ENCODE measurements around the gene HTR1B. TPM values are rescaled to one million over a fixed set of nuclear protein-coding genes. Genes with fewer than 3 reads are reported as not detected.

HTR1B gene
- total RNA-seq, 1 donor from 2014 or later, result not detected

GRCh38 chr6:77458421-77458820 lies 4.9 kb downstream of the HTR1B start:
- DNase-seq (ENCODE audit: missing footprints) (no peak), ATAC-seq (no peak)
- intact Hi-C loops (cut with DNase I), result loop anchor here (5.0 to 10.0 kb wide), 5 partner anchors 114 to 1566 kb away; no protein-coding TSS in a partner anchor

GRCh38 chr6:77457720-77458349 lies 5.5 kb downstream of the HTR1B start:
- intact Hi-C loops (cut with DNase I), result loop anchor here (5.0 to 10.0 kb wide), 5 partner anchors 113 to 1566 kb away; no protein-coding TSS in a partner anchor
- DNase-seq (ENCODE audit: missing footprints) (no peak), ATAC-seq (peak; percentile 92)

GRCh38 chr6:77456531-77457248 lies 6.6 kb downstream of the HTR1B start:
- DNase-seq (ENCODE audit: missing footprints), result no peak
- intact Hi-C loops (cut with DNase I), result loop anchor here (5.0 to 10.0 kb wide), 5 partner anchors 112 to 1564 kb away; no protein-coding TSS in a partner anchor
- ATAC-seq, result peak; percentile 80

GRCh38 chr6:77455271-77455670 lies 8.0 kb downstream of the HTR1B start:
- intact Hi-C loops (cut with DNase I), result loop anchor here (5.0 to 10.0 kb wide), 5 partner anchors 110 to 1563 kb away; no protein-coding TSS in a partner anchor
- DNase-seq (ENCODE audit: missing footprints) (no peak), ATAC-seq (no peak)

GRCh38 chr6:77454386-77454785 lies 8.9 kb downstream of the HTR1B start:
- DNase-seq (ENCODE audit: missing footprints), result no peak
- no peak for ATAC-seq
- intact Hi-C loops (cut with DNase I), result loop anchor here (10.0 kb wide), 3 partner anchors 110 to 760 kb away; no protein-coding TSS in a partner anchor

GRCh38 chr6:77451466-77451865 lies 11.8 kb downstream of the HTR1B start:
- DNase-seq (ENCODE audit: missing footprints), result no peak
- intact Hi-C loops (cut with DNase I), result loop anchor here (10.0 kb wide), 3 partner anchors 107 to 757 kb away; no protein-coding TSS in a partner anchor
- no peak for ATAC-seq

- ATAC-seq, result no peak
Measured at GRCh38 chr6:77450924-77451323, 12.4 kb downstream of the HTR1B start.

GRCh38 chr6:77448546-77448945 lies 14.7 kb downstream of the HTR1B start:
- intact Hi-C loops (cut with DNase I), result no loop called here
- ATAC-seq (no peak), DNase-seq (ENCODE audit: missing footprints) (no peak)

More at GRCh38 chr6:77450924-77451323, 12.4 kb downstream of the HTR1B start:
- intact Hi-C loops (cut with DNase I), result loop anchor here (10.0 kb wide), 3 partner anchors 106 to 756 kb away; no protein-coding TSS in a partner anchor
- DNase-seq (ENCODE audit: missing footprints), result no peak

GRCh38 chr6:77447254-77447653 lies 16.0 kb downstream of the HTR1B start:
- intact Hi-C loops (cut with DNase I), result no loop called here
- ATAC-seq (no peak), DNase-seq (ENCODE audit: missing footprints) (no peak)

- DNase-seq (ENCODE audit: missing footprints) (no peak), ATAC-seq (no peak)
- intact Hi-C loops (cut with DNase I), result no loop called here
Measured at GRCh38 chr6:77446249-77446648, 17.0 kb downstream of the HTR1B start.

GRCh38 chr6:77445214-77445613 lies 18.1 kb downstream of the HTR1B start:
- no peak for DNase-seq (ENCODE audit: missing footprints)
- ATAC-seq, result no peak
- intact Hi-C loops (cut with DNase I), result no loop called here

- ATAC-seq (no peak), DNase-seq (ENCODE audit: missing footprints) (no peak)
- intact Hi-C loops (cut with DNase I), result no loop called here
Measured at GRCh38 chr6:77440206-77440976, 22.9 kb downstream of the HTR1B start.

- ATAC-seq (no peak), DNase-seq (ENCODE audit: missing footprints) (no peak)
- intact Hi-C loops (cut with DNase I), result no loop called here
Measured at GRCh38 chr6:77433888-77434287, 29.4 kb downstream of the HTR1B start.

GRCh38 chr6:77430504-77430903 lies 32.8 kb downstream of the HTR1B start:
- intact Hi-C loops (cut with DNase I), result no loop called here
- no peak for ATAC-seq
- no peak for DNase-seq (ENCODE audit: missing footprints)

GRCh38 chr6:77425671-77426070 lies 37.6 kb downstream of the HTR1B start:
- intact Hi-C loops (cut with DNase I), result no loop called here
- ATAC-seq, result no peak
- DNase-seq (ENCODE audit: missing footprints), result no peak

- no peak for ATAC-seq
- no peak for DNase-seq (ENCODE audit: missing footprints)
Measured at GRCh38 chr6:77425216-77425615, 38.1 kb downstream of the HTR1B start.

GRCh38 chr6:77424761-77425160 lies 38.5 kb downstream of the HTR1B start:
- intact Hi-C loops (cut with DNase I), result no loop called here
- no peak for ATAC-seq
- DNase-seq (ENCODE audit: missing footprints), result no peak

More at GRCh38 chr6:77425216-77425615, 38.1 kb downstream of the HTR1B start:
- intact Hi-C loops (cut with DNase I), result no loop called here

- ATAC-seq, result no peak
- intact Hi-C loops (cut with DNase I), result no loop called here
- no peak for DNase-seq (ENCODE audit: missing footprints)
Measured at GRCh38 chr6:77416839-77417238, 46.5 kb downstream of the HTR1B start.

GRCh38 chr6:77415706-77416105 lies 47.6 kb downstream of the HTR1B start:
- DNase-seq (ENCODE audit: missing footprints) (no peak), ATAC-seq (no peak)
- intact Hi-C loops (cut with DNase I), result no loop called here
